ENCODE results near the gene OGFR.
A peak's percentile ranks its signal among the peaks of the same experiment; 100 is the strongest.

Gene OGFR

GRCh38 chr20:62800314-62801259 is 4.0 kb upstream of the OGFR start:
- DNase-seq (ENCODE audit: low read depth in 2 of 2), result no peak

- no peak for DNase-seq (ENCODE audit: low read depth in 2 of 2)
These were observed 3.2 kb upstream of the OGFR start for GRCh38 chr20:62801284-62802010.

- no peak for DNase-seq (ENCODE audit: low read depth in 2 of 2)
These were observed 2.5 kb upstream of the OGFR start for GRCh38 chr20:62802026-62802712.

GRCh38 chr20:62804021-62804626 is 511 bp upstream of the OGFR start:
- DNase-seq (ENCODE audit: low read depth in 2 of 2), result no peak

- no peak for DNase-seq (ENCODE audit: low read depth in 2 of 2)
These were observed 598 bp downstream of the OGFR start for GRCh38 chr20:62805155-62805710.

- DNase-seq (ENCODE audit: low read depth in 2 of 2), result no peak
These were observed 1.2 kb downstream of the OGFR start for GRCh38 chr20:62805711-62806382.

- DNase-seq (ENCODE audit: low read depth in 2 of 2), result no peak
These were observed 1.9 kb downstream of the OGFR start for GRCh38 chr20:62806383-62807050.

- no peak for DNase-seq (ENCODE audit: low read depth in 2 of 2)
These were observed 3.0 kb downstream of the OGFR start for GRCh38 chr20:62807444-62808210.

- peak; percentile 51 to 65 for DNase-seq (ENCODE audit: low read depth in 2 of 2)
These were observed 3.7 kb downstream of the OGFR start for GRCh38 chr20:62808211-62808865.

GRCh38 chr20:62809530-62810428 is 5.1 kb downstream of the OGFR start:
- DNase-seq (ENCODE audit: low read depth in 2 of 2), result no peak

GRCh38 chr20:62811320-62811719 is 6.7 kb downstream of the OGFR start:
- DNase-seq (ENCODE audit: low read depth in 2 of 2), result no peak

GRCh38 chr20:62811720-62812119 is 7.1 kb downstream of the OGFR start:
- DNase-seq (ENCODE audit: low read depth in 2 of 2), result no peak

- DNase-seq (ENCODE audit: low read depth in 2 of 2), result no peak
These were observed 7.7 kb downstream of the OGFR start for GRCh38 chr20:62812181-62812906.

GRCh38 chr20:62812907-62813200 is 8.2 kb downstream of the OGFR start:
- no peak for DNase-seq (ENCODE audit: low read depth in 2 of 2)

GRCh38 chr20:62813588-62813987 is 9.0 kb downstream of the OGFR start:
- DNase-seq (ENCODE audit: low read depth in 2 of 2), result no peak

GRCh38 chr20:62814060-62814708 is 9.5 kb downstream of the OGFR start:
- DNase-seq (ENCODE audit: low read depth in 2 of 2), result no peak

GRCh38 chr20:62814709-62815065 is 10.1 kb downstream of the OGFR start:
- DNase-seq (ENCODE audit: low read depth in 2 of 2), result no peak
